Activated T-helper 1 cell treated with anti-CD3 and anti-CD28 coated beads, Interleukin-2, amount 50 U/mL, for 16 hours (primary cell): ENCODE data around the gene PFN2.
"Not testable (repeated sequence)": the region's sequence is repeated elsewhere in the genome, so short reads cannot be mapped to it uniquely, and the experiment has no call there.

ENCODE experiments used
- DNase-seq, 2 donors: peaks; one replicate each; pipeline ENCODE4 v3.0.0-alpha.2; 2020; ENCODE audit warnings: low read depth in 1 of 2, low spot score in 1 of 2

PFN2 gene, protein sequence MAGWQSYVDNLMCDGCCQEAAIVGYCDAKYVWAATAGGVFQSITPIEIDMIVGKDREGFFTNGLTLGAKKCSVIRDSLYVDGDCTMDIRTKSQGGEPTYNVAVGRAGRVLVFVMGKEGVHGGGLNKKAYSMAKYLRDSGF

DNA sequence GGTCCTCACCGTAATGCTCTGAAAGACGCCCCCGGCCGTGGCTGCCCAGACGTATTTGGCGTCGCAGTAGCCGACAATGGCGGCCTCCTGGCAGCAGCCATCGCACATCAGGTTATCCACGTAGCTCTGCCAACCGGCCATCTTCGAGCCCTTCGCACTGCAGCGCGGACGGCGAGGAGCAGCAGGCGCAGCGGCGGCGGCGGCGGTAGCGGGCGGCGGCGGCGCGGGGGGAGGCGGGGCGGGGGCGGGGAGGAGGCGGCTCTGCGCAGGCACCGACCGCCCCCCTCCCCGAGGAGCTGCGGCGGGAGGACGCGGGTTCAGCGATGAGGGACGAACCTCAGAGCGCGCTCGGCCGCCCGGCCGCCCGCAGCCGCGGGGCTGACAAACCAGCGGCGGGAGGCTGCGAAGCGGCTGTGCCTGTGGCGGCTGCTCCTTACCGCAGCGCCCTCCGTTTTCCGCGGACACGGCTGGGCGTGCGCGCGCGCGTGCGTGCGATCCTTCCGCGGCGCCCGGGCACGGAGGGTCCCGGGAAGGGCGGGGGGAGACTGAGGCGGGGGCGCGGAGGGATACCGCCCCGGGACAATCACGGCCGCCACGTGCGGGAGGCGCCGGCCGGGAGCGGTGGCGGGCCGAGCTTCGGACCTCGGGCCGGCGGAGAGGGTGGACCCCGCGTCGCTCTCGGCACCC is at the start of gene PFN2:
Gene PFN2, minus strand, starts transcription at position 180 of the 687 bp plus-strand sequence. Its CDS starts 39 bp downstream, at position 141.
- peak; percentile 31 to 38 for DNase-seq

DNA sequence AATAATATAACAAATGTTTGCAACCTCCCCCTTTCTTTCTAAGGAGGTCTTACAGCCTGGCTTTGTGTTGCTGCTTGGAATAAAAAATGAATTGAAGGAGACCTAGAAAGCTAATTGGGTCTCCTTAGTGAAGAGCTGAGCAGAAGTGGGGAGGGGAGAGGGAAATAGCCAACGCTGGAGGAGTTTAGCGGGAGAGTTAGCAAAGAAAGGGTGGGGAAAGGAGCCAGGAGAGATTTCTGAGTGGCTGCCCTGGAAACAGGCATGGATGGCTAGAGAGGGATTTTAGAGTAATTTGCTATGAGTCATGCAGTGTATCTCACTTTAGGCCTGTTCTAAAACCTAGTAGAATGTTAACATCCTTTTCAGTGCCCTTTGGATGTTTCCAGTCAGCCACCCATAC is 45.2 kb upstream of the PFN2 start:
- no peak for DNase-seq

DNA sequence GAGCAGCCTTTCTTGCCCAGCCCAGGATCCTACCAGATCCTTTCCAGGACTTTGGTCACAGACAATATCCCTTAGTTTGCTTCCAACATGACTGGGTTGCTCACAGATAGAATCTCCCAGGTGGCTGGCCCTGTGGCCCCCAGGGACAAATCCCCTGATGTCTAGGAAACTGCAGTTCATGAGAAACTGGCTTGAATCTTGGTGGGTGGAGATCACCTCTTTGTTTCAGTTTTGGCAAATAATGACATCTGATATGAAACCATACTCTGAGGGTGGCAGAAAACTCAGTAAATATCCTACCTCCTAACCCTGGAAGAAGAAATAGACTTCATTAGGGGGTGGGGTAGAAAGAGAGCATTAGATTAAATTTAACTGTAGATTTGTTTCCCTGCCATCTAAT is 44.1 kb upstream of the PFN2 start:
- DNase-seq = no peak

DNA sequence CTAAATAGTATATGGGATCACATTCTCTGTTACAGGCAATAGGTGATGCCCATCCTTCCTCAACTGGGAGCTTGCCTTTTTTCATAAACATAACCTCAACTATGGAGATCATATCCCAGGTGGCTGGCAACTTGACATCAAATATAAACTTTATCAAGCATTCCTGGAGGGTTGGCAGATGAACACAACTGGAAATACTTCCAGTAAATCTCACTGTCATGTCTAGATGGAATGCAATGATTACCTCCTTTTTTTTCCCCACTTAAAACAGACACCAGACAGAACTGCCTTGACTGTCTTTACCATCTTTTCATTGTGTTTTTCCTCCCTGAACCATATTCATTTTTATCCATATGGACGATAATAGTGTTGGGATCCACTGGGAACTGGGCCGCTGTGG is 43.1 kb upstream of the PFN2 start:
- no peak for DNase-seq

DNA sequence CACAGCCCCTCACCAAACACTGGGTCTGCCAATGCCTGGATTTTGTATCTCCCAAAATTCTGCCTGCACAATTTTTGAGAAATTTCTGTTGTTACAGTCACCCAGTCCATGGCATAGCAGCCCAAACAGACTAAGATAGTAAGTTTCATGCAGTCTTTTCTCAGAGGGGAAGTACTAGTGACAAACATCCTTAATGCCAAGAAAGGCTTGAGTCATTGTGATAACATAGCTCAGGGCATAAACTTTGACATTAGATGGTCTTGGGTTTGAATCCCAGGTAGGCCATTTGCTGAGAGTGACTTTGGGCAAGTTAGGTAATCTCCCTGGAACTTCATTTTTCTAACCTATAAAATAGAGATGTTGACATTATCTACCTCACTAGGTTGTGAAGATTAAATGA is 36.1 kb upstream of the PFN2 start:
- DNase-seq = no peak

DNA sequence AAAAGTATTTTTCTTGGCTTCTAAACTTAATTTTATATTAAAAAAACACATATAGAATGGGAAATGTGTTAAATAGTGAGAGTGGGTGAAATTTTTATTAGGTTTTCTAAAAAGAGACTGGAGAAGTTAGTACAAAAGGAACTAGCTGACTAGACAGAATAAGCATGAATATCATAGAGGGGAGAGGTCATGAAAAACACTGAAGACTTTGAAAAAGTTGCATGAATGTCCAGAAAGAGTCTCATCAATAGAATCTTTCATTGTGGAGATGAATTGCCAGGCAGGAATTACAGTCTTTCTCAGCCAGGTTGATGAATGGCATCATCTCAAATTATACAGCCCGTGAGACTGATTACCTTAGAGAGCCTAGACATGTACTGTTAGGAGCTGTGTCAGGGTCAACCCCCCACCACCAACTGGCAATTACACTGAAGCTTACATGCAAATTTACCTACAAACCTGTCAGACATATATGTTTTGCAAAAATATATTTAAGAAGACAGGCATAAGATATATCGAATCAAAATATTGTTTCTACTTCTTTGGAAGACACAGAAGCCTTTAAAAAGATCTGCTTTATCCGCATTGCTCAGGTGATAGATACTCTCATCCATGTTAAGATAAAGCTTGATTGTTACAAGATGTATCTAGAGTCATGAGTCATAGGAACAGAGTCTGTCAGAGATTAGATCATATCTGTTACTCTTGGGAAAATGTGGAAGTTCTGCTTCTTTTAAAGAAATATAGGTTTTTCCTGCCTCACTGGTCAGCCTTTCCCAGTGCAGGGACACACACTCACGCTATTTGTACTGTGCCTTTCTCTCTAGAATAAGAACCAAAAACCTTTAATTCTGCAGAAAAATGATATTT is 34.8 kb upstream of the PFN2 start:
- DNase-seq = no peak

DNA sequence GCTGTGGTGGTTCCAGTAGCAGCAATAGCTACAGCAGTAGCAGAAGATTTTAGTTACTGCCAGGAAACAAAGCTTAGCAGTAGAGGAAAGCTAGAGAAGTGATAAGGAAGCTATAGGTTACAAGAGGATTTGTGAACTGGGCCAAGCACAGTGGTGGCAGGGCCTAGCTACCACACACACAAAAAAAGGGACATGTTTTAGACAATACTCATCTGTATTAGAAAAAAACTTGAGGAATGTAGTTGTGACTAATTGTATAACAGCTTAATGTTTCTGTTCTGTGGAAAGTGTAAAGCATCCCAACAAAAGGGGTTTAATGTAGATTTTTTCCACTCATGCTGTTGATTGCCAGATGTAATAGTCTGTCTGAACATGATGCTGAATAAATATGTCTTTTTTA is 29.9 kb upstream of the PFN2 start:
- no peak for DNase-seq

DNA sequence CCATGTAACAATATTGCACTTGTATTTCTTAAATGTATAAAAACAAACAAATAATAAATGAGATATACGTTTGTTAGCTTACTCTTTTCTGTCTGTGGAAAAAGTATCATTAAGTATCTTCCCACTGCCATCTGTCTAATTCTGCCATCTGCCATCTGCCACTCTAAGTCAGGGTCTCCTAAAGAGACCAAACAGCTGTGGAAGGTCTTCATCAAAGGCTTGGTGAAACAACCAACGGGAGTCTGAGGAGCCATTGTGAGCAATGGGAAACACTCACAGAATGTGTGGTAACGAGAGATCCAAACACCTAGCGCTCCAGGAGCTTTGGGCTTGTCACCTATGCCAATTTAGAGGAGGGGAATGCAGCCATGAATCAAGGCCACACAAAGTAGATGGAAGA is 28.7 kb upstream of the PFN2 start:
- DNase-seq = no peak

DNA sequence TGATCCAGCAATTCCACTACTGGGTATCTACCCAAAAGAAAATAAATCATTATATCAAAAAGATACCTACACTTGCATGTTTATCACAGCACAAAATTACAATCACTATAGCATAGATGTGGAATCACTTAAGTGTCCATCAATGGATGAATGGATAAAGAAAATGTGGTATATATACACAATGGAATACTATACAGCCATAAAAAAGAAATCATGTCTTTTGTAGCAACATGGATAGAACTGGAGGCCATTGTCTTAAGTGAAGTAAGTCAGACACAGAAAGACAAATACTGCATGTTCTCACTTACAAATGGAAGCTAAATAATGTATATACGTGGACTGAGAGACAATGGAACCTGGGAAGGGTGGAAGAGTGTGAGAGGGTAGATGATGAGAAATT is 28.3 kb upstream of the PFN2 start:
- DNase-seq = no peak

DNA sequence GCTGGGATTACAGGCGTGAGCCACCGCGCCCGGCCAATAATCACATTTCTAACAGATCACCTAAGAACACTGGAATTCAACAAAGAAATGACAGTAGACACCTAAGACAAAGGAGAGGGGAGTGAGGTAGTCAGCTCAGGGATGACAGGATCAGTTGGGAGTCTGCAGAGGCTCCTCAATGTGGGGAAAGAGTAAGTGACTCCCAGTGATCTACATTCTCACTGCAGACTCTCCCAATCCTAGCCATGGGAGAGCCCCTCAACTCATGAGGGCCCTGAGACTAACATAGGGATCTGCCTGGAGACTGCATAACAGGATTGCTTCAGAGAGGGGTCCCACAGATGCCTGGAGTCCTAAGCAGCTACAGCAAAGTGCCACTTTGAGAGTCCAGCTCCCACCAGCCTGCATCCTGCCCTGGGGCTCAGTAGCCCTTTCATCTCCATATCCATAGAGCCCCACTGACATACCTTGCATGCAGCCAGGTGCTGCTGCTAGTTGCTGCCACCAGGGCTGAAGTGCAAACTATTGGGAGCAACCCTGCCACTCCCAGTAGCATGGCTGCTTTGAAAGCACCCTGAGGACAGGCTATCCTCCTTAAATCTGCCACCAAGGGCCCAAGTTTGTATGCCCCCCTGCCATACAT is 21.8 kb upstream of the PFN2 start:
- DNase-seq = no peak

DNA sequence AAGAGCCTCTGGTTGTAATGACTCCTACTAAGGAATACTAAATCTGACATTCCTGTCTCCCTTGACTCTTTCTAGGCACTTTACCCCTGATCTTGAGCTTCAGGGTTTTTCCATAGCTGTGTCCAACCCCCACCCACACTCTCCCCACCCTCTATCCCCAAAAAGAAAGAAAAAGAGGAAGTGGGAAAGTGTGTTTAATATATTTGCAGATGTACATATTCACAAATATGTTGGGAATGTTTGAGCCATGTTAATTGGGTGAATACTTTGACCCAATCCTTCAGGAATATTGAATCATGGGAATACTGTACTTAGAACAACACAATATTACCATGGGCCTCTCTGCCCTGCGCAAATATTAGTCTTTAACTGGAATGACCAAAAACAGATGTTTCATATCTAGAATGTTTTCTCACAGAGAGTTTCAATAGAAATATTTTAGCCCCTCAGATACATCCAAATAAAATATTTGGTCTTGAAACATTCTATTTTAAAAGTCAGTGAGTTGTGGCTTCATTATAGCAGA is 19.8 kb upstream of the PFN2 start:
- DNase-seq = no peak

DNA sequence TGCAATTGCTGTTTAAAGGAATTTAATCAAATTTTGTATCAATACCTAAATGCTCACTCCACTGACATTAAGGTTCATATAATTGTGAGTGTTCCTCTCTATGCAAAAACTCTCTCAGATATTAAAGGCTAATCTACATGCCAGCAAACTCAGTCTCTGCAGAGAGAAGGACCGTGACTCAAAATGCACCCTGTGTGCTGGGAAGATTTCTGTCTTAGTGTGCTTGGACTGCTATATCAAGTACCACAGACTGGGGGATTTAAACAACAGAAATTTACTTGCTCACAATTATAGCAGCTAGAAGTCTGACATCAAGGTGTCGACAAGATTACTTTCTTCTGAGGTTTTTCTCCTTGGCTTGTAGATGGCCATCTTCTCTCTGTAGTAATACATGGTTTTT is 18.6 kb upstream of the PFN2 start:
- no peak for DNase-seq

DNA sequence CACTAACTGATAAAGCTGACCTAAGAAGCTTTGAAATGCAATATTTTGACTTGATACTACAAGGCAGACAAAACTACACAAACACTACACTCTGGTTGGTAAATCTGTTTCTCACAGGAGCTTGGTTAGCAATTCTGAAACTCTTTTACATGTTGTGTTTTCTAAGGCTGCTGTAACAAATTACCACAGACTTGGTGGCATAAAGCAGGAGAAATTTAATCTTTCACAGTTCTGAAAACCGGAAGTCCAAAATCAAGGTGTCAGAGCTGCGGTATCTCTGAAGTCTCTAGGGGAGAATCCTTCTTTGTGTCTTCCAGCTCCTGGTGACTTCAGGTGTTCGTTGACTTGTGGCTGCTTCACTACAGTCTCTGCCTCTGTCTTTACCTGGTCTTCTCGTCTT is 12.9 kb upstream of the PFN2 start:
- DNase-seq = no peak

DNA sequence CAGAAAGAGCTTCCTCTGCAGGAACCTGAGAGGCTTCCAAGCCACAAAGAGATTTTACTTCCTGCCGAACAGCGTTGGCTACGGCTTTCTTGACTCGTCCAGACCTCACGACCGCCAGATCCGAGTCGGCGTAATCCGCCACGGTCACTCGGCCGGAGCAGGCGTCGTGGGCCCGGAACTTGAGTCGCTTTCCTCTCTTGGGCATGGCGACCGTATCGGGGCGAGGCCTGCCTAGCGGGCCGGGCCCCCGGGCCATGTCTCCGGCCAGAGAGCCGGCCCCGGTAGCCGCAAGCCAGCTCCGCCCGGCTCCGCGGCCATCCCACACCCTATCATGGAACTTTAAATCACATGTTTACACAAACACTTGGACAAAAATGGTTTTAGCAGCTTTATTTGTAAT is 12.4 kb upstream of the PFN2 start:
- DNase-seq = not testable (repeated sequence)

DNA sequence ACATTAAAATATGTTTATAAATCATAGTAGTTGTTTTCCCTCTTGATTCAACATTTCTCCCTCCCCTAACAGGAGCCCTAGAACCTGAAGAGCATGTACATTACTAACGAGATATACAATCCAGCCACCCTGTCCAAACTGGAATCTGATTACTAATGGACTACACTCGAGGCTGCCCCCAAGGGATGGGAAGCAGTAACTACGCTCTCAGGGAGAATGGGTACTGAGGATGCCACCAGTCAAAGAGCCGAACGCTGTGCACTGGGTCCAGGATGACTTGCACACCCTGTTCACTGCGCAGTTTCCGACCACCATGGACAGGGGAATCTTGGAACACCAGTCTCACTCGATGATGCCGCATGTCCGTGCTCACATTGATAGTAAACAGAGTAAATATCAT is 11.3 kb upstream of the PFN2 start:
- DNase-seq = not testable (repeated sequence)

DNA sequence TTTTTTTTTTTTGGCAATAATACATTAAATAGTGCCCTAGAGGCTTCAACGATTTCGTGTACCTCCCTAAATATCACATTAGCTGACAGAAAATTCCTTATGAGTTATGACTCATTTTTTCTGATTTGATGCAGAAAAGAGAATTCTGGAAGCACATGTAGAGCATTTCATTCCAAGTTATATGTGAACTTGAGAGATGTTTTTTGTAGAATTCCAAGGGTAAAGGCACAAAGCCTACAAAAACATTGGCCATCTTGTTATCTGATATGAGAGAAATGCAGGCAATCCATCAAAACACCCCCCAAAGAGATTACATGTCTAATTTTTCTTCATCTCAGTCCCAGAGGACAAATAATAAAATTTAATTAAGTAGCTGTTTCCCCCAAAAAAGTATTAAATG is 6.7 kb upstream of the PFN2 start:
- no peak for DNase-seq

DNA sequence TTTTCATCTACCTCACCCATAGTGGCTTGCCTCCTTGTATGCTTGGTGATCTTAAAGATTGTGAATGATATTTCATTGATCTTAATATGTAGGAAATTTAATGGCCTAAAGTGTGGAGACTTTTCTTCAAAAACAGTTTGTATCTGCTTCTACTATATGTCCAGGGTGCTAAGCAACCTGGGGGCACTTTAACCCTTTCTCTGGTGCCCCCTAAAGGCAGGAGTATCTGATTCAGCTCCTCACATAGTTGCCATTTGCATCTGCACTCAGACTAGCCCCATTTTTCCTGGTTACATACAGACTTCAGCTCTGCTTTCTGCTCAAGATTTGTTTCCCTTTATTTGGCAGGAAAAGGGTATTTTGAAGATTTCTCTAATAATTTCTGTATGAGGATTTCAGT is 5.2 kb upstream of the PFN2 start:
- DNase-seq = no peak

DNA sequence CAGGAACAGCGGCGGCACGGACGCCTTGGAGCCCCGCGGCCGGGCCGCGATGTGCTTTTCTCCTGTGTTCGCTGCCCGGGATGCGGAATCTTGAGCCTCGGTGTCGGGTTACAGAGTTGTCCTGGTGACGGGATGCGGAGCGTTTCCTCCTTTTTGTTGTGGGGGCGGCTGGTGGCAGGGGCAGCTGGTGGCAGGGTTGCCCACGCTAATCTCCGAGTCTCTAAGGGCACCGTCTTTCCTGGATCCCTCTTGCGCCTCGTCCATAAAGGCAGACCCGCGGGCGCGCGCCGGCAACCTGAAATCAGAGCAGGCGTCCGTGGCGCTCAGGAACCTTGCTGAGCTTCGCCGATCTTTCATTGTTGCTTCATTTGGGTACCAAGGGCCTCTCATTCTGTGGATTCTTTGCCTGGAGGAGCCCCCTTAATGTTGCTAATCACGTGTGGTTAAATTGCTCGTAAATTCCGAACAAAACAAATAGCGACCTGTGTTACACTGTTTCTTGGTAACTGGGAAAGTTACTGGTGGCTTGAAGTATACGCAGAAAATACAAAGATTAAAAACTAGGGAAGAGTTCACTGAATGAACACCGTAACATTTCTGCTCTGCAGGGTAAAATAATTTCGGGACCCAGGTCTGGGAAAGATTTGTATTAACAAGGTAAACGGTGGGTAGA is 844 bp upstream of the PFN2 start:
- peak; percentile 1 to 9 for DNase-seq

DNA sequence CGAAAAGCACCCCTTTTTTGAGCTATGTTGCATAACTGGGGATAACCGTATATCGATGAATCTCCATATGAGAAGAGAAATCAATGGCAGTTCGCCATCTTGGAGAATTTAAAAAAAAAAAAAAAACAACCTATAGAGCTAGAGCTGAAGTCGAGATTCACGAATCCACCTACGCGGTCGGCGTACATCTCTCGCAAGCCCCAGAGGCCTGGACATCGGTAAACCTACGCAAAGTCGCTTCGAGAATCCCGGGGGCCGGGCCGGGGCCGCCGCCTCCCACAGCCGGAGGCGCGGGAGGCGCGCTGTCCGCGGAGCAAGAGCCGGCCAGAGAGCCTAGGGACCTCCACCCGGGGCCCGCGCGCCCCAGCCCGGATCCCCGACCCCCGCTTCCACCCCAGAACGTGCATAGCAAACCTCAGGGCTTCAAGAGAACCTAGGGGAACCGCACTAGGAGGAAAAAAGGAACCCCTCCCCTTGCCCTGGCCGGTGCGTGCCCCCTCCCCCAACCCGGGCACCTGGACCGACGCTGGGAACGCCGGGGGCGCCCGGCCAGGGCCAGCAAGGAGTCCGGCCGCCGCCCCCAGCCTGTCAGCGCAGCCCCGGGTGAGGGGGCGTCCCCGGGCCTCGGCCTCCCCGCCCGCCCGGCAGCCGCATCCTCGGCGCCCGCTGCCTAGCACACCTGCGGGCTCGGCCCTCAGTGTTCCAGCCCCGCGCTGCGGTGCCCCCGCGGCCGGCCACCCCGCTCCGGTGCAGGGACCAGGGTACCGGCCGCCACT is 567 bp downstream of the PFN2 start:
- peak; percentile 56 to 60 for DNase-seq
